A549 (cell line): ENCODE results near the gene RNF10. TPM values are rescaled to one million over a fixed set of nuclear protein-coding genes. Genes with fewer than 3 reads are reported as not detected.

Experiments
- ATAC-seq, 2 experiments: fragments of 200-7000 bp in 1 of 2; fragments of >200 bp in 1 of 2; cut with Nextera tagmentation in 1 of 2; cut with Tn5 transposase in 1 of 2; 3 replicates each; pipeline versions ENCODE4 v1.8.0 to v1.9.1; 2018 to 2020; ENCODE audit warnings: mild to moderate bottlenecking in 1 of 2, moderate library complexity in 1 of 2
- CTCF ChIA-PET: fragments of 300-600 bp; sonication (Branson Sonifier 250); formaldehyde crosslinking; extraction: SDS; loops from one replicate; lab custom pipeline; 2021; ENCODE audit warnings: antibody characterized with exemption, inconsistent platforms; lab: Yijun Ruan, JAX
- POLR2A ChIA-PET: fragments of 350-600 bp; formaldehyde crosslinking; extraction: SDS; loops from one replicate; lab custom pipeline; 2021; ENCODE audit warnings: antibody characterized with exemption, inconsistent platforms; lab: Yijun Ruan, JAX
- DNase-seq, 2 experiments: peaks; one replicate each; pipeline versions ENCODE4 v3.0.0 to v3.0.0-alpha.2; 2011 to 2016; ENCODE audit warnings: low read depth in 1 of 2, low spot score in 1 of 2
- FAIRE-seq: peaks from 2 replicates; lab custom pipeline; 2011; peaks lifted over from hg19 to GRCh38; lab: Jason Lieb, UNC
- H3K27ac ChIP-seq, 2 experiments: fragments of >200 bp; sonication (Bioruptor Twin); formaldehyde crosslinking; 3 replicates each; pipeline ENCODE4 v1.5.1; 2016 to 2017
- H3K4me1 ChIP-seq: fragments of >200 bp; sonication (Bioruptor Twin); formaldehyde crosslinking; 3 replicates; pipeline ENCODE4 v1.6.1; 2016
- H3K4me2 ChIP-seq: fragments of >200 bp; sonication (Bioruptor Twin); formaldehyde crosslinking; 3 replicates; pipeline ENCODE4 v1.6.1; 2016
- H3K4me3 ChIP-seq: fragments of >200 bp; sonication (Bioruptor Twin); formaldehyde crosslinking; 3 replicates; pipeline ENCODE4 v1.5.1; 2016
- H3K9me3 ChIP-seq: fragments of >200 bp; sonication (Bioruptor Twin); formaldehyde crosslinking; 3 replicates; pipeline ENCODE4 v1.6.1; 2016
- CBX8 ChIP-seq: fragments of 200-600 bp; sonication (generic); IDR thresholded peaks from 2 replicates; pipeline ENCODE4 v1.6.1; 2016
- CEBPB ChIP-seq, 2 experiments: fragments of >200 bp in 1 of 2; sonication (Bioruptor Twin) in 1 of 2; formaldehyde crosslinking in 1 of 2; IDR thresholded peaks; 2 replicates each; pipeline ENCODE4 v1.6.1; 2012 to 2016
- CHD4 ChIP-seq: fragments of 200-600 bp; sonication (generic); IDR thresholded peaks from 2 replicates; pipeline ENCODE4 v1.6.1; 2016; ENCODE audit warnings: antibody characterized with exemption, mild to moderate bottlenecking, borderline replicate concordance
- GATA3 ChIP-seq: IDR thresholded peaks from 2 replicates; pipeline ENCODE4 v1.6.1; 2012; ENCODE audit warnings: borderline replicate concordance
- HOXA7 ChIP-seq: fragments of 250-450 bp; sonication (Bioruptor Pico); IDR thresholded peaks from 2 replicates; pipeline ENCODE4 v1.5.0; 2020; ENCODE audit warnings: mild to moderate bottlenecking, moderate library complexity
- JUN ChIP-seq, 2 experiments: fragments of >200 bp; sonication (Bioruptor Twin); formaldehyde crosslinking; IDR thresholded peaks; 2 replicates in 1 of 2; 3 replicates in 1 of 2; pipeline ENCODE4 v1.6.1; 2016 to 2017
- PHF8 ChIP-seq: fragments of 200-600 bp; sonication (generic); IDR thresholded peaks from 2 replicates; pipeline ENCODE4 v1.6.1; 2016; ENCODE audit warnings: low read depth, mild to moderate bottlenecking, antibody characterized with exemption, moderate library complexity, borderline replicate concordance
- POLR2A ChIP-seq: IDR thresholded peaks from 2 replicates; pipeline ENCODE4 v1.6.1; 2012; ENCODE audit warnings: mild to moderate bottlenecking, low read length
- RAD21 ChIP-seq, 2 experiments: fragments of >200 bp in 1 of 2; sonication (Bioruptor Twin) in 1 of 2; formaldehyde crosslinking in 1 of 2; IDR thresholded peaks in 1 of 2; conservative IDR thresholded peaks in 1 of 2; 2 replicates in 1 of 2; 3 replicates in 1 of 2; pipeline ENCODE4 v1.6.1; 2012 to 2018; ENCODE audit warnings: inconsistent platforms in 1 of 2
- RCOR1 ChIP-seq: fragments of 150-350 bp; IDR thresholded peaks from 2 replicates; pipeline ENCODE4 v1.6.1; 2014; ENCODE audit warnings: antibody characterized with exemption, low read length, low read depth
- SREBF2 ChIP-seq: fragments of 450-650 bp; IDR thresholded peaks from 2 replicates; pipeline ENCODE4 v1.6.1; 2014; ENCODE audit warnings: mild to moderate bottlenecking, moderate library complexity
- ZC3H11A ChIP-seq: fragments of 450-650 bp; IDR thresholded peaks from 2 replicates; pipeline ENCODE4 v1.6.1; 2014; ENCODE audit warnings: antibody characterized with exemption, mild to moderate bottlenecking
- WGBS: methylation state at CpG from one replicate; pipeline ENCODE4 v1.1.6; 2017; ENCODE audit errors: missing lambda C conversion rate; 5-methylcytosine and 5-hydroxymethylcytosine counted together
- polyA plus RNA-seq, 4 experiments: library from polyadenylated mRNA; depleted of rRNA in 3 of 4; stranded (reverse); fragments of >200 nt; fragmentation: RNase III in 1 of 4; extraction: RNeasy Plus Mini Kit Qiagen cat#74134 plus additional on column Dnase treatment in 1 of 4; gene quantifications; 2 replicates in 3 of 4; 3 replicates in 1 of 4; pipeline ENCODE4 v1.2.3, GENCODE V29; 2011 to 2017
- TF ChIP-seq, protein P1 (sequence below): fragments of >200 bp; sonication (Bioruptor Twin); formaldehyde crosslinking; IDR thresholded peaks from 3 replicates; pipeline ENCODE4 v1.5.1; 2016
- TF ChIP-seq, protein P2 (sequence below): fragments of 250-450 bp; sonication (Bioruptor Pico); IDR thresholded peaks from 2 replicates; pipeline ENCODE4 v1.5.0; 2021; ENCODE audit warnings: mild to moderate bottlenecking, moderate library complexity, borderline replicate concordance
- TF ChIP-seq, protein P3 (sequence below): IDR thresholded peaks from 2 replicates; pipeline ENCODE4 v1.6.1; 2012

The RNF10 gene
- polyA plus RNA-seq, 2 of the 4 experiments (the other 2 are of a cell fraction) = 87.0 to 118 TPM

DNA sequence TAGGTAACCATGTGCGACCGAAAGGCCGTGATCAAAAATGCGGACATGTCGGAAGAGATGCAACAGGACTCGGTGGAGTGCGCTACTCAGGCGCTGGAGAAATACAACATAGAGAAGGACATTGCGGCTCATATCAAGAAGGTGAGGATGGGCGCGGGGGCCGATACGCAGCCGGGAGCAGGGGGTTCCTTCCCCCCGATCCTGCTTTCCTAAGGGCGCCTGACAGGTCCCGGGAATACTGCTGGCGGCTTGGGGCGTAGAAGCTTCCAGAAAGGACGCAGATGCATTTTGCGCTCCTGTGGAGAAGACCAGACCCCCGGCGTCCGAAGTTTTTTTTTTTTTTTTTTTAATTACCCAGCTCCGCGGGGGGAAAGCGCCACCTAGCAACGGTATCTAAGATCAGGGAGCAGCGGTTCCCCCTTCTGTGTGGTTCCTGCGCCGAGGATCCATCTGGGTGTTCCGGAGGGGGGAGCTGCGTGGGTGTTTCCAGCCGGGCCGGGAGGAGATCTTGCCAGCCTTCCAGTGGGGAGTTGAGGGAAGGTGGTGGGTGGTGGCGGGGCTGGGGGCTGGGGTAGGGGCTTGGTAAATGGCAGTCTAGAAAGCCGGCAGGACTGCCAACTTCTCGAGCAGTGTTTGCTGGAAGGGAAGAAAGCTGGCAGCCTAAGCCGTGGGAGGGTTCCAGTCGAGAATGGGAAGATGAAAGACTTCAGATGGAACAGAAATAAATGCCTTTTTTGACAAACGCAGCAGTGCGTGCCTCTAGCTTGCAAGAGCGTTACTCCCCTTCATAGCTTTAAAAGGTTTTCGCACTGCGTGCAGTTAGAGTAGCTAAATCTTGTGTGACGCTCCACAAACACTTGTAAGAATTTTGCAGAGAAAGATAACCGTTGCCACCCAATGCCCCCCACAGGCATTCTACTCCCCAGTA is 37.5 kb upstream of the RNF10 start:
- peaks cover 20% of the 10 kb centered on the region for H3K4me1 ChIP-seq
- H3K4me2 ChIP-seq = peak overlapping the region; percentile 82
- peak; percentile 44 to 45 for DNase-seq
- no peak for TF ChIP-seq CHD4
- no peak for TF ChIP-seq HOXA7 (CRISPR knock-in tag)
- TF ChIP-seq RAD21 (conservative IDR thresholded peaks at IDR 0.05 in 1 of 2, IDR thresholded peaks at IDR 0.05 in 1 of 2) = peak in 1 of 2 experiments; percentile 19; a peak in 1 of 5 replicates
- TF ChIP-seq SREBF2 = no peak
- TF ChIP-seq CEBPB (IDR thresholded peaks at IDR 0.05) = no peak
- TF ChIP-seq, protein P1, sequence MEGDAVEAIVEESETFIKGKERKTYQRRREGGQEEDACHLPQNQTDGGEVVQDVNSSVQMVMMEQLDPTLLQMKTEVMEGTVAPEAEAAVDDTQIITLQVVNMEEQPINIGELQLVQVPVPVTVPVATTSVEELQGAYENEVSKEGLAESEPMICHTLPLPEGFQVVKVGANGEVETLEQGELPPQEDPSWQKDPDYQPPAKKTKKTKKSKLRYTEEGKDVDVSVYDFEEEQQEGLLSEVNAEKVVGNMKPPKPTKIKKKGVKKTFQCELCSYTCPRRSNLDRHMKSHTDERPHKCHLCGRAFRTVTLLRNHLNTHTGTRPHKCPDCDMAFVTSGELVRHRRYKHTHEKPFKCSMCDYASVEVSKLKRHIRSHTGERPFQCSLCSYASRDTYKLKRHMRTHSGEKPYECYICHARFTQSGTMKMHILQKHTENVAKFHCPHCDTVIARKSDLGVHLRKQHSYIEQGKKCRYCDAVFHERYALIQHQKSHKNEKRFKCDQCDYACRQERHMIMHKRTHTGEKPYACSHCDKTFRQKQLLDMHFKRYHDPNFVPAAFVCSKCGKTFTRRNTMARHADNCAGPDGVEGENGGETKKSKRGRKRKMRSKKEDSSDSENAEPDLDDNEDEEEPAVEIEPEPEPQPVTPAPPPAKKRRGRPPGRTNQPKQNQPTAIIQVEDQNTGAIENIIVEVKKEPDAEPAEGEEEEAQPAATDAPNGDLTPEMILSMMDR = peak; percentile 38; the same call in 2 of the 3 replicates
- TF ChIP-seq, protein P2, sequence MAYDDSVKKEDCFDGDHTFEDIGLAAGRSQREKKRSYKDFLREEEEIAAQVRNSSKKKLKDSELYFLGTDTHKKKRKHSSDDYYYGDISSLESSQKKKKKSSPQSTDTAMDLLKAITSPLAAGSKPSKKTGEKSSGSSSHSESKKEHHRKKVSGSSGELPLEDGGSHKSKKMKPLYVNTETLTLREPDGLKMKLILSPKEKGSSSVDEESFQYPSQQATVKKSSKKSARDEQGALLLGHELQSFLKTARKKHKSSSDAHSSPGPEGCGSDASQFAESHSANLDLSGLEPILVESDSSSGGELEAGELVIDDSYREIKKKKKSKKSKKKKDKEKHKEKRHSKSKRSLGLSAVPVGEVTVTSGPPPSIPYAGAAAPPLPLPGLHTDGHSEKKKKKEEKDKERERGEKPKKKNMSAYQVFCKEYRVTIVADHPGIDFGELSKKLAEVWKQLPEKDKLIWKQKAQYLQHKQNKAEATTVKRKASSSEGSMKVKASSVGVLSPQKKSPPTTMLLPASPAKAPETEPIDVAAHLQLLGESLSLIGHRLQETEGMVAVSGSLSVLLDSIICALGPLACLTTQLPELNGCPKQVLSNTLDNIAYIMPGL (CRISPR knock-in tag) = no peak
- TF ChIP-seq, protein P3, sequence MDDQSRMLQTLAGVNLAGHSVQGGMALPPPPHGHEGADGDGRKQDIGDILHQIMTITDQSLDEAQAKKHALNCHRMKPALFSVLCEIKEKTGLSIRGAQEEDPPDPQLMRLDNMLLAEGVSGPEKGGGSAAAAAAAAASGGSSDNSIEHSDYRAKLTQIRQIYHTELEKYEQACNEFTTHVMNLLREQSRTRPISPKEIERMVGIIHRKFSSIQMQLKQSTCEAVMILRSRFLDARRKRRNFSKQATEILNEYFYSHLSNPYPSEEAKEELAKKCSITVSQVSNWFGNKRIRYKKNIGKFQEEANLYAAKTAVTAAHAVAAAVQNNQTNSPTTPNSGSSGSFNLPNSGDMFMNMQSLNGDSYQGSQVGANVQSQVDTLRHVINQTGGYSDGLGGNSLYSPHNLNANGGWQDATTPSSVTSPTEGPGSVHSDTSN = no peak; the same call in 1 of the 2 replicates
- peak; percentile 18 for TF ChIP-seq PHF8
- TF ChIP-seq ZC3H11A = no peak
- CTCF ChIA-PET = interaction anchor here (0.7 to 3.4 kb wide), 10 partner anchors 9 to 58 kb away, joined by 3 to 12 read pairs (median 4); no protein-coding TSS in a partner anchor
- ATAC-seq = peak; percentile 41 to 66
- POLR2A ChIA-PET = interaction anchor here (0.6 to 2.4 kb wide), 9 partner anchors 8 to 204 kb away, joined by 3 to 16 read pairs (median 3); partner anchors contain the start of genes COQ5 and RNU4-1
- WGBS = 1% methylated on average over 40 of the region's 47 CpGs
- H3K4me3 ChIP-seq = peak overlapping the region; percentile 100
- H3K27ac ChIP-seq = peak overlapping the region; percentile 96 to 98
- no peaks in the 10 kb centered on the region for H3K9me3 ChIP-seq
- no peak for FAIRE-seq

DNA sequence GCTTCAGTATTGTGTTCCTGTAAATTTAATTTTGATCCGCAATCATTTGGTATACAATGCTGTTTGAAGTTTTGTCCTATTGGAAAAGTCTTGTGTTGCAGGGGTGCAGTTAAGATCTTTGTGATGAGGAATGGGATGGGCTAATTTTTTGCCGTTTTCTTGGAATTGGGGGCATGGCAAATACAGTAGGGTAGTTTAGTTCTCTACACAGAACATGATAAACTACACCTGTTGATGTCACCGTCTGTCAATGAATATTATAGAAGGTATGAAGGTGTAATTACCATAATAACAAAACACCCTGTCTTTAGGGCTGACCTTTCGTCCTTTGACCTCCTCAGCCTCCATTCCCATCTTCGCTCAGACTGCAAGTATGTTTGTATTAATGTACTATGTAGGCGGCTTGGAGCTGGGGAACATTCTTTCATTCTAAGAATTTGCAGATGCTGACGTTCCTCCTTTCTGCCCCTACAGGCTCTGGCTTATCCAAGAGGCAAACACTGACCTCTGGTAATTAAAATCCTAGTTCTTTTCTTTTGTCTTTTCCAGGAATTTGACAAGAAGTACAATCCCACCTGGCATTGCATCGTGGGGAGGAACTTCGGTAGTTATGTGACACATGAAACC is 36.5 kb upstream of the RNF10 start:
- CTCF ChIA-PET = interaction anchor here (1.1 to 3.4 kb wide), 4 partner anchors 12 to 31 kb away, joined by 3 to 12 read pairs (median 4); no protein-coding TSS in a partner anchor

More for the DNA sequence above, 36.5 kb upstream of the RNF10 start:
- Histone ChIP-seq H3K4me1 (peaks cover 20% of the 10 kb centered on the region), H3K9me3 (no peaks in the 10 kb centered on the region), H3K4me3 (peak overlapping the region; percentile 100), H3K27ac (peak overlapping the region; percentile 96 to 98; a peak in 5 of 6 replicates), H3K4me2 (peak overlapping the region; percentile 82)
- no peak for FAIRE-seq
- no peak for DNase-seq
- no peak for ATAC-seq
- TF ChIP-seq GATA3 (no peak), POLR2A (no peak), JUN (IDR thresholded peaks at IDR 0.05) (no peak), CBX8 (no peak), CHD4 (no peak), RCOR1 (no peak)
- TF ChIP-seq, protein P2 (CRISPR knock-in tag) = no peak
- TF ChIP-seq, all 56 proteins: peak for 0
- WGBS = 30% methylated on average over 9 of the region's 9 CpGs
- POLR2A ChIA-PET = interaction anchor here (2.4 kb wide), 1 partner anchor 32 kb away, joined by 16 read pairs; the partner anchor contains the start of gene COQ5
